ENCODE data around the gene INSL3.

INSL3 gene

GRCh38 chr19:17826508-17827056, 5.3 kb upstream of the INSL3 start:
- no peak for TF ChIP-seq CTCF (IDR thresholded peaks at IDR 0.05; ENCODE audit: control extremely low read depth, extremely low read depth, low read depth, missing control alignments)
- ChIA-PET CTCF (no interaction called here), POLR2A (no interaction called here)
- DNase-seq (ENCODE audit: extremely low spot score) = no peak

GRCh38 chr19:17824339-17824738, 3.0 kb upstream of the INSL3 start:
- CTCF ChIA-PET = interaction anchor here (1.0 to 1.1 kb wide), 2 partner anchors 35 to 328 kb away, joined by 3 read pairs; no protein-coding TSS in a partner anchor
- POLR2A ChIA-PET = interaction anchor here (0.8 kb wide), 1 partner anchor 28 kb away, joined by 3 read pairs; no protein-coding TSS in a partner anchor
- no peak for DNase-seq (ENCODE audit: extremely low spot score)
- no peak for TF ChIP-seq CTCF (IDR thresholded peaks at IDR 0.05; ENCODE audit: control extremely low read depth, extremely low read depth, low read depth, missing control alignments)

GRCh38 chr19:17817668-17818363, 3.5 kb downstream of the INSL3 start:
- DNase-seq (ENCODE audit: extremely low spot score) = no peak
- no peak for TF ChIP-seq CTCF (IDR thresholded peaks at IDR 0.05; ENCODE audit: control extremely low read depth, extremely low read depth, low read depth, missing control alignments)
- ChIA-PET CTCF (interaction anchor here (1.2 to 1.6 kb wide), 2 partner anchors 9 to 23 kb away, joined by 3 read pairs; partner anchors contain the start of gene B3GNT3), POLR2A (interaction anchor here (0.7 kb wide), 1 partner anchor 32 kb away, joined by 3 read pairs; no protein-coding TSS in a partner anchor)

- no peak for TF ChIP-seq CTCF (IDR thresholded peaks at IDR 0.05; ENCODE audit: control extremely low read depth, extremely low read depth, low read depth, missing control alignments)
- no peak for DNase-seq (ENCODE audit: extremely low spot score)
- CTCF ChIA-PET = interaction anchor here (2.6 kb wide), 1 partner anchor 8 kb away, joined by 7 read pairs; no protein-coding TSS in a partner anchor
- POLR2A ChIA-PET = no interaction called here
Measured at GRCh38 chr19:17812099-17812498, 9.2 kb downstream of the INSL3 start.

- POLR2A ChIA-PET = no interaction called here
- TF ChIP-seq CTCF (IDR thresholded peaks at IDR 0.05; ENCODE audit: control extremely low read depth, extremely low read depth, low read depth, missing control alignments) = no peak
- CTCF ChIA-PET = interaction anchor here (2.6 kb wide), 1 partner anchor 8 kb away, joined by 7 read pairs; no protein-coding TSS in a partner anchor
- DNase-seq (ENCODE audit: extremely low spot score) = no peak
Measured at GRCh38 chr19:17811681-17812080, 9.6 kb downstream of the INSL3 start.

- no peak for TF ChIP-seq CTCF (IDR thresholded peaks at IDR 0.05; ENCODE audit: control extremely low read depth, extremely low read depth, low read depth, missing control alignments)
- ChIA-PET POLR2A (no interaction called here), CTCF (no interaction called here)
- DNase-seq (ENCODE audit: extremely low spot score) = no peak
Measured at GRCh38 chr19:17811103-17811502, 10.2 kb downstream of the INSL3 start.

Data from GM10248 (cell line).